ENCODE results near the gene TSGA10. TPM values are rescaled to one million over a fixed set of nuclear protein-coding genes. Genes with fewer than 3 reads are reported as not detected.
A peak's percentile ranks its signal among the peaks of the same experiment; 100 is the strongest.
"Not testable (repeated sequence)": the region's sequence is repeated elsewhere in the genome, so short reads cannot be mapped to it uniquely, and the experiment has no call there.

The TSGA10 gene
- polyA plus RNA-seq, 3 donors, result 14.7 to 20.4 (median 17.0) TPM

DNA sequence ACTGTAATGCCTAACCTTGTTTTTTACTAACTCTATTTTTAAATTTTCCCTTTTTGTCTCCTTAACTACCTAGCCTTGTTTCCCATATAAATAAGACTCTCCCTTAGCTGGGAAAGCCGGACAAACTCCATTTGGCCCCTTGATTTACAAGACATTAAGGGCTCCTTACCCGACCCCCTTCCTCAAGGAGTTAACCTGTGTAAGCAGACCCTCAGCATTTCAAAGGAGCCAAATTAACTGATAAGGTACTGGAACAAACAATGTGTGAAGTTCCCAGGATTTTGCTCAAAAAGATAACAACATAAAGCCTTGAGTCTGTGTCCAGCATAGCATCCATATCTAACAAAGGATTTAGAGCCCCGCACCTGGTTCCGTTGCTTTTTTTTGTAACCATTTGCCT lies 72.9 kb downstream of the TSGA10 start:
- peak; percentile 4 for DNase-seq

DNA sequence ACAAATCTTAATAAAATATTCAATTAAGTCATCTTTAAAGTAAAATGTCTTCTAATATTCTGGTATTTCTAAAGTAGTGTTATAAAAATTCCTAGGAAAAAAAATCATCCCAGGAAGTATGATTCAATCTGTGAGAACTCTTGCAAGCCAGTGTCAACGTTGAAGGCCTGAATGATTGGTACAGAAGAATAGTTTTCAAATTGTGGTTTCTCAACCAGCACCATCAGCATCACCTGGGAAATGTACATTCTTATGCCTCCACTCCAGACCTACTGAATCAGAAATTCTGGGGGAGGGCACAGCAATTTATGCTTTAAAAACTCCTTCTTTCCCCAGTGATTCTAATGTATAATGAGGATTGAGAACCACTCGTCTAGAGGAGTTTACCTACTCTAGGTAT lies 75.5 kb downstream of the TSGA10 start:
- DNase-seq, result no peak

- DNase-seq, result peak; percentile 8
Observed at GRCh38 chr2:99072551-99072950, 82.2 kb downstream of the TSGA10 start.

DNA sequence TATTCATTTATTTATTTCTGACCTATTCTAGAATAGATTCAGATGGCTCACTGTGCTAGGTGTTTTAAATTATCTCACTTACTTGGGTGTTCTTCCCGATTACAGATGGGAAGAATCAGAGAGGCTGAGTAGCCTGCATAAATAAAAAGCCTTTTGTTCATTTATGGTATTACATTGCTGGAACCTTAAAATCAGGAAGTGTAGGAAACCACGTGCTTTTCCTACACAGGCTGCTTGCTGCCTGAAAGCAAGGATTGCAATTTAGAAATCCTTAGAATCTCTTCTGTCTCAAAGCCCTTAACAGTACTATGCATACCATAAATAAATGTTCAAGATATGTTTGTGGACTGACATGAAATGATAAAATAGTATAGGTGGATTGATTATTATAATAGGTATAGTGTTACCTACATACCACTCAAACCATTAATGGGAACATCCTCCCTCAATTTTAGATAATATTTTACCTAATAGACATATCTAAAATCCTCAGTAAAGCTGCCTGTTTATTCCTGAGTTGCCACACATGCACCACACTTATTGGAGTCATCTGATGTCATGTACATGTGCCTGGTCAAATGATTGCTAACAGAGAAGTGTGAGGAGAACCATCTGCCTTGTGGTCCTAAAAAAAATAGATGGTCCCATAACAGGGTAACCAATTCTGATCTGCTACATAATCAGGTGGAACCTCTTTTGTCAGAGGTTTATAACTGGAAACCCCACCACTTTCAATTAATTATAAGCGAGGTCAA lies 86.7 kb downstream of the TSGA10 start:
- DNase-seq, result no peak

DNA sequence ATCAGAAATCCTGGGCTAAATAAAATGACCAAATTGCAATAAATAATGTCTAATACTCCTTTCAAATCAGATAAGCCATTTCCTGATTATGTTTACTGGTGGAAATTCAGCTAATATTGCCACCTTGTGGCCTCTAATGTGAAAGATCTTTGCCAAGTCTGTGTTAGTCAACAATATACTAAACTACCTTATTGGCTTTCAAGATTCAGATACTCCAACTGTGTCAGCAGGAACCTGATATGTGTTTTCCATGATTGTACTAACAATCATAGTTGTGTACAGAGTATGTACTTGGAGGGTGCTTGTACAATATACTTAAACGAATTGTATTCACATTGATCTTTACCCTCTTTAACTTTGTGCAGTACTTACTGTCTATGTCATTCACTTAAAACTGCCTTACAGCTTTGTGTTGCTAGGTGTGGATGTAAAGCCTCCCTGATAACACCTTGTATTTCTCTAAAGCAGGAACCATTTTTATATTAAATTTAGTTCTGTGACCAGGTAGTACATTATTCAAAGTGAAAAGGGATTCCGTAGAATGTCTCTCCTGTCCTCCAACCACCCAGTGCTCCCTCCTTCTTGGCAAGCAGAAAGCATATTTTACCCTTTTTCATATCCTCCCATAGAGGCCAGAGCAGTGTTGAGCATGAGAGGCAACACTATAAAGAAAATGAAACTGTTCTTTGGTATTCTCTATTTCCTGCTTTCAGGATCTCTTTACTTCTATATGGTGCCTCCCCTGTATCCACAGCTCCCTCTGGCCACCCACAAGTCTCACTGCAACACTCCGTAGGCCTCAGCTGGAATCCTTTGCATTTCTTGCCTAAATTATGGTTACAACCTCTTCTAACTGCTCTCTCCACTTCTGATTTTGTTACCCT lies 88.4 kb downstream of the TSGA10 start:
- DNase-seq, result peak; percentile 34

DNA sequence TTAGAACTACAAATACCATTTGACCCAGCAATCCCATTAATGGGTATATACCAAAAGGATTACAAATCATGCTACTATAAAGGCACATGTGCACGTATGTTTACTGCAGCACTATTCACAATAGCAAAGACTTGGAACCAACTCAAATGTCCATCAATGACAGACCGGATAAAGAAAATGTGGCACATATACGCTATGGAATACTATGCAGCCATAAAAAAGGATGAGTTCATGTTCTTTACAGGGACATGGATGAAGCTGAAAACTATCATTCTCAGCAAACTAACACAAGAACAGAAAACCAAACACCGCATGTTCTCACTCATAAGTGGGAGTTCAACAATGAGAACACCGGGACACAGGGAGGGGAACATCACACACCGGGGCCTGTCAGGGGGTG lies 105.6 kb downstream of the TSGA10 start:
- DNase-seq, result not testable (repeated sequence)

DNA sequence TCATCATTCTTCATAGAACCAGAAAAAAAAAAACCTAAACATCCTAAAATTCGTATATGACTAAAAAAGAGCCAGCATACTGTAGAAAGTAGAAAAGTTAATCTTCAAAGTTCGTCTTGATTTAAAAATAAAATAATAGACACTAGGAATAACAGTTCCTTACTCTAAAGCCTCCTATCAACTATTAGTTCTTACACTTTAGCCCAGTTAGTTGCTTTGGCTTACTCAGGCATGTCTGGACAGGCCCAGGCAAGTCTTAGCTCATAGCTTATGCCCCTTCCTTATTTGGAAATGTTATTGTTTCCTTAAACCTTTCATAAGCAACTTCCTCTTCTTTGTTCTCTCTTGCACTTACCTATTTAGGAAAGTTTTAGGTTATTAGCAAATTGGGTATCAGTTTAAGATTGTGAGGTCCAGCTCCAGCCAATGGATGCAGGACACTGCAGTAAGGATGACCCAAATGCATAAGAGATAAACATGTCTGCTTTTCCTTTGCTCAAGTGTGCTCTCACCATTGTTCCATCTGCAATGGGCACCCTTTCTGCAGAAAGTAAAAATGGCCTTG lies 113.9 kb downstream of the TSGA10 start:
- DNase-seq, result not testable (repeated sequence)

DNA sequence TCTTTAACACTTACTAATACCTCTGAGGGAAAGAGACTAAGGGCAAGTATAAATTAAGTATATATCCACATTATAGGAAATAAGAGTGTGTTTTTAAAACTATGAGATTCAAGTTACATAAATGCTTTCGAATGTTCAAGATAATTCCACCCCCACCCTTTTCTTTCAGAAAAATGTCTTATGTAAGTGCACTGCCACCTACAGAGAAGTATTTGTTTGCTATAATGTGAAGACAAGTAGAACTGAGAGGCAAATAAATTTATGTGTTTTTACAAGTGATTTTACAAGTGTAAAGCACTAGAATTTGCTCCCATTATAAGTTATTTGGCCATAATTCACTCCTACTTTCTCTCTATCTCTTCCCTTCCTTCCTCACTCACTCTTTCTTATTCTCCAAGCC lies 118.8 kb downstream of the TSGA10 start:
- DNase-seq, result no peak

DNA sequence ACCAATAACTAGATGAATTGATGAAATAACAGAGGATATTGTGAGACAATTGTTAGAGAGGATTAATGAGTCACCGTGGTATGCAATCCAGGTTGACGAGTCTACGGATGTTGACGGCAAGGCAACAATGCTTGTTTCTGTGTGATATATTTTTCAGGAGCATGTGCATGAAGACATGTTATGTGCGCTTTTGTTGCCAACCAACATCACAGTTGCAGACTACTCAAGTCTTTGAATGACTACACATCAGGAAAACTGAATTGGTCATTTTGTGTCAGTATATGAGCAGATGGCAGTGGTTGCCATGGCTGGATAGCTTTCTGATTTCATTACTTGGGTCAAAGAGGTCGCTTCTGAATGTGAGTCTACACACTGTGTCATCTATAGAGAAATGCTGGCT lies 122.0 kb downstream of the TSGA10 start:
- DNase-seq, result no peak

- DNase-seq, result no peak
Observed at GRCh38 chr2:99032001-99032400, 122.7 kb downstream of the TSGA10 start.

GRCh38 chr2:99031481-99031880 lies 123.3 kb downstream of the TSGA10 start:
- no peak for DNase-seq

GRCh38 chr2:99028558-99028957 lies 126.2 kb downstream of the TSGA10 start:
- no peak for DNase-seq

- DNase-seq, result no peak
Observed at GRCh38 chr2:99027856-99028255, 126.9 kb downstream of the TSGA10 start.

- DNase-seq, result no peak
Observed at GRCh38 chr2:99000708-99001107, 154.0 kb downstream of the TSGA10 start.

DNA sequence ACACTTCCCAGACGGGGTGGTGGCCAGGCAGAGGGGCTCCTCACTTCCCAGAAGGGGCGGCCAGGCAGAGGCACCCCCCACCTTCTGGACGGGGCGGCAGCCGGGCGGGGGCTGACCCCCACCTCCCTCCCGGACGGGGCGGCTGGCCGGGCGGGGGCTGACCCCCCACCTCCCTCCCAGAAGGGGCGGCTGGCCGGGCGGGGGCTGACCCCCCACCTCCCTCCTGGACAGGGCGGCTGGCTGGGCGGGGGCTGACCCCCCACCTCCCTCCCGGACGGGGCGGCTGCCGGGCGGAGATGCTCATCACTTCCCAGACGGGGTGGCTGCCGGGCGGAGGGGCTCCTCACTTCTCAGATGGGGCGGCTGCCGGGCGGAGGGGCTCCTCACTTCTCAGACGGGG lies 166.0 kb downstream of the TSGA10 start:
- DNase-seq, result not testable (repeated sequence)

DNA sequence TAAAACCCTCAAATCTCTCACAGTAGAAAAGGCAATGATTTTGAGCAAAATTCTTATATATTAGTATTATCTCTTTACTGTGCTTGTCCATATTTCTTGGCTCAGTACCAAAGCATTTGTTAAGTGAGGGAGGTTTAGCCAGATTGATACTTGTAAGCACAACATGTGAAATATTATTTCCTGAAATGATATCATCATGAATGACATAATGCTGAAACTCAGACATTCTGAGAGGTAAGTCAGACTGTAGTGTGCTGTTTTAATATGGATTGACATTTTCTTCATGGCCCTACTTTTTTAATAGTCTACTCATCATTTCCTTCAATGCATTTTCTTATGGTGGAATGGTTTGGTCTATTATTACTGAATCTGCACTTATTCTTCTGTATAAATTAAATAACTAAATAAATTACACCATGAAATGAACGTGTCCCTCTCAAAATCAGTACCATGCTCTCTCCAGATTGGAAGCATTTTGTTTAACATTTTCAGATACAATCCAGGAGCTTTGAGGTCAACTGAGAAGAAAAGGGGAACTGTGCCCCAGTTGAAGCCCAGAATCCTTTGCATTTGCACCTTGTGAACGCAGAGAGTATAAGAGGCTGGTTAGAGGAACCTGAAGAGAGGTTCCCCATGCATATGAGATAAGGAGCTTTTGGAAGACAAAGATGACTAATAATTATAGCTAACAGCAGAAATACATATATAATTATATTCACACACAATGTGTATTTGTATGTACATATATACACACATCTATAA lies 168.7 kb downstream of the TSGA10 start:
- no peak for DNase-seq

GRCh38 chr2:98975611-98976010 lies 179.1 kb downstream of the TSGA10 start:
- no peak for DNase-seq

DNA sequence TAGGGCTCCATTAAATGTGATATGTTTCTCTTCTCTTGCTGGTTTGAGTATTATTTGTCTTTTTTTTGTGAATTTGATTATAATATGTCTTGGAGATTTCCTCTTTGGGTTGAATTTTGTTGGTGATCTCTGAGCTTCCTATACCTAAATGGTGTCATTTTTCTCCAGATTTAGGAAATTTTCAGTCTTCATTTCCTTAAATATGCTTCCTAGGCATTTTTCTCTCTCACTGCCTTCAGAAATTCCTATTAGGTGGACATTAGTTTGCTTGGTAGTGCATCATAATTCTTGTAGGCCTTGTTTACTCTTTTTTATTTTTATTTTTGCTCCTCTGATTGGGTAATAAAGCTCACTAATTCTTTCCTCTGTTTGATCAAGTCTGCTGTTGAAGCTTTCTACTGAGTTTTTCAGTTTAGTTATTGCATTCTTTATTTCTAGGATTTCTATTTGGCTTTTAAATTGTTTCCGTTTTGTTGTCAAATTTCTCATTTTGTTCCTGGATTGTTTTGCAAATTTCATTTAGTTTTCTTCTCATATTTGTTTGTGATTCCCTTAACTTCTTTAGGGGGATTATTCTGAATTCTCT lies 182.1 kb downstream of the TSGA10 start:
- DNase-seq, result no peak

DNA sequence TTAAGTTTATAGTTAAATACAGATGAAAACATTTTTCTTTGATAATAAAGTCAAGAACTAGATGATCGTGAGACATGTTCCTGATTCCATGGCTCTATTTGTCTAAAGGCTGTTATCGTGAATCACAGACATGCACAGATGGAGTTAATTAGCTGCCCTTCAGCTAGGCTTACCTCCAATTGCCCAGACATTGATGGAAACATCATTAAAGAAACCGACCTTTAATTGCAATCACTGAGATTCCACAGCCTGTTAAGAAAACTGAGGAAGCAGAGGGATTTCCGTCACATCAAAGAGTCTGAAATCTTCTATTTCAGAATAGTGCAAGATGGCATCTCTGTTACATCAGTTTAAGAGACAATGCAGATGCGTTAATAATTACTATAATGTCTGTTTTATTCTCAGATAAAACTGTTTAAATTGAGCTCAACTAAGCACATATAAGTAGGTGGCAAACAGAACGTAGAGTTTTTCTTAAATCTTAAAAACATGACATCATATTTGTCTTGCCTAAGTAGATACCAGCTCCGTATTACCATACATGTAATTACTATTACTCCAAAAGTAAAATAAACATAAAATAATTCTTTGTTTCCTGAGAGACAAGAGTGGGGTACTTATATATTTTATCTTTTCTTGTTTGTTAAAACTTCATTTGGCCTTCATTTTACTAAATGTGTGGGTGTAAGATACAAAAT lies 194.8 kb downstream of the TSGA10 start:
- DNase-seq, result no peak

DNA sequence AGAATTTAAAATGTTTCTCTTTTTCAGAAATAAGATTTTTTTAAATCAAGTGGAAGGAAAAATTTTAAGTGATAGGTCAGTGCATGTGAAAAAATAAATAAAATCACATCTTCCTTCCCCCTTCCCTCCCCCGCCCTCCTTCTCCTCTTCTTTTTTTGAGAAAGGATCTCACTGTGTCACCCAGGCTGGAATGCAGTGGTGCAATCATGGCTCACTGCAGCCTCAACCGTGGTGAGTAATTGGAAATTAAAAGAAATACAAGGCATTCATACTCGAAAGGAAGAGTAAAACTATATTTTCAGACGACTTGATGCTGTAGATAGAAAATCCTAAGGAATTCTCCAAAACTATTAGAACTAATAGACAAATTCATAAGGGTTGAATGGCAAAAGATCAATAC lies 201.8 kb downstream of the TSGA10 start:
- no peak for DNase-seq

Measured in renal pelvis (tissue), 4 donors.